HepG2 (cell line): ENCODE results near the gene NOP58. TPM values are rescaled to one million over a fixed set of nuclear protein-coding genes. Genes with fewer than 3 reads are reported as not detected.

Experiments used
- ARID2 ChIP-seq: sonication (generic); formaldehyde crosslinking; IDR thresholded peaks from 2 replicates; pipeline ENCODE4 v1.8.1; 2022; ENCODE audit warnings: mild to moderate bottlenecking, missing genetic modification reagents, borderline replicate concordance
- EED ChIP-seq: sonication (generic); formaldehyde crosslinking; IDR thresholded peaks from 2 replicates; pipeline ENCODE4 v1.5.0; 2020; ENCODE audit warnings: mild to moderate bottlenecking, missing genetic modification reagents
- ERF ChIP-seq: IDR thresholded peaks from 2 replicates; pipeline ENCODE4 v1.6.1; 2018; ENCODE audit warnings: missing biosample characterization, missing genetic modification reagents
- FOXK1 ChIP-seq: sonication (generic); formaldehyde crosslinking; IDR thresholded peaks from 2 replicates; pipeline ENCODE4 v1.4.0; 2020; ENCODE audit warnings: low read depth, missing genetic modification reagents, borderline replicate concordance
- GLI4 ChIP-seq: sonication (generic); formaldehyde crosslinking; IDR thresholded peaks from 2 replicates; pipeline ENCODE4 v1.5.1; 2020; ENCODE audit warnings: missing genetic modification reagents, mild to moderate bottlenecking, moderate library complexity, borderline replicate concordance
- JARID2 ChIP-seq: sonication (generic); formaldehyde crosslinking; IDR thresholded peaks from 2 replicates; pipeline ENCODE4 v1.8.1; 2023; ENCODE audit warnings: missing genetic modification reagents, inconsistent platforms; ENCODE audit not compliant: insufficient replicate concordance
- KDM1A ChIP-seq: IDR thresholded peaks from 2 replicates; pipeline ENCODE4 v1.6.1; 2016; ENCODE audit warnings: missing compliant biosample characterization
- KLF15 ChIP-seq: sonication (generic); formaldehyde crosslinking; IDR thresholded peaks from 2 replicates; pipeline ENCODE4 v1.8.1; 2023; ENCODE audit warnings: borderline replicate concordance, mild to moderate bottlenecking, inconsistent platforms, missing genetic modification reagents, mixed read lengths
- LCORL ChIP-seq, 2 experiments: fragments of 450-650 bp in 1 of 2; sonication (generic) in 1 of 2; formaldehyde crosslinking in 1 of 2; IDR thresholded peaks; 2 replicates each; pipeline versions ENCODE4 v1.5.0 to v1.6.1; 2017 to 2020; ENCODE audit warnings: antibody characterized with exemption in 1 of 2, missing genetic modification reagents in 1 of 2
- MXD4 ChIP-seq: IDR thresholded peaks from 2 replicates; pipeline ENCODE4 v1.6.1; 2016; ENCODE audit warnings: mild to moderate bottlenecking, missing biosample characterization, missing genetic modification reagents
- NBN ChIP-seq: fragments of 450-650 bp; conservative IDR thresholded peaks from 2 replicates; pipeline ENCODE4 v1.6.1; 2017
- NRL ChIP-seq: sonication (generic); formaldehyde crosslinking; IDR thresholded peaks from 2 replicates; pipeline ENCODE4 v1.5.0; 2020; ENCODE audit warnings: missing genetic modification reagents, mild to moderate bottlenecking, moderate library complexity, borderline replicate concordance
- SATB2 ChIP-seq: sonication (generic); formaldehyde crosslinking; IDR thresholded peaks from 2 replicates; pipeline ENCODE4 v1.5.0; 2020; ENCODE audit warnings: missing genetic modification reagents
- SKI ChIP-seq: fragments of 450-650 bp; IDR thresholded peaks from one replicate; pipeline ENCODE4 v1.6.1; 2018; ENCODE audit warnings: mild to moderate bottlenecking; ENCODE audit not compliant: partially characterized antibody
- ZFP90 ChIP-seq: sonication (generic); formaldehyde crosslinking; IDR thresholded peaks from 2 replicates; pipeline ENCODE4 v1.8.0; 2022; ENCODE audit warnings: missing genetic modification reagents, mild to moderate bottlenecking, inconsistent platforms, borderline replicate concordance
- ZMAT3 ChIP-seq: sonication (generic); formaldehyde crosslinking; conservative IDR thresholded peaks from 2 replicates; pipeline ENCODE4 v1.7.0; 2021; ENCODE audit warnings: missing genetic modification reagents
- ZNF30 ChIP-seq: sonication (generic); formaldehyde crosslinking; IDR thresholded peaks from 2 replicates; pipeline ENCODE4 v1.5.0; 2020; ENCODE audit warnings: mild to moderate bottlenecking, missing genetic modification reagents
- ZNF530 ChIP-seq: sonication (generic); formaldehyde crosslinking; IDR thresholded peaks from 2 replicates; pipeline ENCODE4 v1.5.0; 2020; ENCODE audit warnings: low read depth, mild to moderate bottlenecking, missing genetic modification reagents
- ZNF670 ChIP-seq: sonication (generic); formaldehyde crosslinking; IDR thresholded peaks from 2 replicates; pipeline ENCODE4 v1.8.0; 2022; ENCODE audit warnings: mild to moderate bottlenecking, missing genetic modification reagents, borderline replicate concordance
- ZNF883 ChIP-seq: sonication (generic); formaldehyde crosslinking; IDR thresholded peaks from 2 replicates; pipeline ENCODE4 v1.5.1; 2020; ENCODE audit warnings: mild to moderate bottlenecking, missing genetic modification reagents; ENCODE audit errors: not compliant biosample characterization
- ZSCAN25 ChIP-seq: sonication (generic); formaldehyde crosslinking; IDR thresholded peaks from 2 replicates; pipeline ENCODE4 v1.8.0; 2022; ENCODE audit warnings: mild to moderate bottlenecking, missing genetic modification reagents
- polyA plus RNA-seq, 8 experiments: library from polyadenylated mRNA; depleted of rRNA in 3 of 8; stranded (reverse) in 7 of 8; unstranded in 1 of 8; fragments of >200 nt; fragmentation: Illumina TruSeq in 4 of 8; extraction: Trizol in 4 of 8; gene quantifications; 2 replicates each; pipeline versions ENCODE4 v1.2.1 to v1.2.3, GENCODE V29; 2011 to 2016; ENCODE audit warnings: low read depth in 4 of 8, missing spikeins in 1 of 8, mixed read lengths in 1 of 8; ENCODE audit not compliant: insufficient read depth in 1 of 8
- total RNA-seq, 5 experiments: library from RNA; depleted of rRNA; stranded (reverse); fragments of >200 nt; fragmentation: Illumina TruSeq; extraction: Trizol; gene quantifications; 2 replicates each; pipeline ENCODE4 v1.2.3, GENCODE V29; 2016; ENCODE audit warnings: low read depth in 1 of 5
- TF ChIP-seq, protein P1 (sequence below): sonication (generic); formaldehyde crosslinking; IDR thresholded peaks from 2 replicates; pipeline ENCODE4 v1.4.0; 2020; ENCODE audit warnings: missing genetic modification reagents, borderline replicate concordance
- TF ChIP-seq, protein P2 (sequence below): sonication (generic); formaldehyde crosslinking; IDR thresholded peaks from 2 replicates; pipeline ENCODE4 v1.4.0; 2020; ENCODE audit warnings: mild to moderate bottlenecking, missing genetic modification reagents
- TF ChIP-seq, protein P3 (sequence below): sonication (generic); formaldehyde crosslinking; IDR thresholded peaks from 2 replicates; pipeline ENCODE4 v1.4.0; 2020; ENCODE audit warnings: low read depth, mild to moderate bottlenecking, missing genetic modification reagents
- TF ChIP-seq, protein P4 (sequence below): sonication (generic); formaldehyde crosslinking; IDR thresholded peaks from 2 replicates; pipeline ENCODE4 v1.8.1; 2023; ENCODE audit warnings: missing genetic modification reagents, mild to moderate bottlenecking, borderline replicate concordance

NOP58 gene
- total and polyA plus RNA-seq, 2 of the 13 experiments (the other 11 are each of a cell fraction or from before 2014, with no cell fraction given), result 74.9 to 203 TPM

DNA sequence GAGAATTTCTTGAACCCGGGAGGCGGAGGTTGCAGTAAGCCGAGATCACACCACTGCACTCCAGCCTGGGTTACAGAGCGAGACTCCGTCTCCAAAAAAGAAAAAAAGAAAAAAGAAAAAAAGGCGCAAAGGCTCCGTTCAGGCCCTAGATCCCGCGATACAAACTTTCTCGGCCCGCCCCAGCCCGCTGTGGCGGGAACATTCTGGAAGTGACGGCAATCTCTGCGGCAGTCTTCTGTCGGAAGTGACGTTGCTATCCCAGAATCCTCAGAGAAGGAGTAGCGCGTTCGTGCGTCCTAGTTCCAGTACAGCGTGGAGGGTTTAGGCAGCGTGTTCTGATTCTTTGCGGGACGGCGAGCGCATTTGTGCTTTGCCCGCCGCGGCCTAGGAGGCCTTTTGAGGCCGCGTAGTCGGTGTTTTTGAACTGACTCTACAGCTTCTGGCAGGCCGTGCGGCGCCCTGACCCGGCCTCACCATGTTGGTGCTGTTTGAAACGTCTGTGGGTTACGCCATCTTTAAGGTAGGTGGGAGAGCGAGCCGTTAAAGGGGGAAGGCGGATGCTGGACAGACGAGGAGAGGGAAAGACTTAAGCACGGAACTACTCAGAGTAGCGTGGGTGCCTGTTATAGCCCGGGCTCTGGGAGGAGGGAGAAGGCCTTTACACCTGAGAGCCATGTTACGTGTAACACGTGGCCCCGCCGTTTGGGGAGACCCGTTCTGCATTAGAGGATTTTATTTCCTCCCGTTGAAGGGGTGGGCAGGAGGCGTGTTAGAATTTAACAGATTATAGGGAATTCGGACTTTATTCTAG, at the start of gene NOP58 (continued):
- peak; percentile 93; the same call in 1 of the 2 replicates for TF ChIP-seq ZFP90 (CRISPR knock-in tag)
- TF ChIP-seq ZSCAN25 (CRISPR knock-in tag), result 0 out of 2 replicates have a peak, but pooled peaks have one; percentile 72
- TF ChIP-seq ZMAT3 (CRISPR knock-in tag), result peak; percentile 97
- peak; percentile 95 for TF ChIP-seq ZNF670 (CRISPR knock-in tag)
- TF ChIP-seq KDM1A (CRISPR knock-in tag), result 0 out of 2 replicates have a peak, but pooled peaks have one; percentile 33
- peak; percentile 96 for TF ChIP-seq MXD4 (CRISPR knock-in tag)
- TF ChIP-seq EED (CRISPR knock-in tag), result peak; percentile 72; the same call in 1 of the 2 replicates
- peak; percentile 92; the same call in 1 of the 2 replicates for TF ChIP-seq NRL
- TF ChIP-seq, protein P1, sequence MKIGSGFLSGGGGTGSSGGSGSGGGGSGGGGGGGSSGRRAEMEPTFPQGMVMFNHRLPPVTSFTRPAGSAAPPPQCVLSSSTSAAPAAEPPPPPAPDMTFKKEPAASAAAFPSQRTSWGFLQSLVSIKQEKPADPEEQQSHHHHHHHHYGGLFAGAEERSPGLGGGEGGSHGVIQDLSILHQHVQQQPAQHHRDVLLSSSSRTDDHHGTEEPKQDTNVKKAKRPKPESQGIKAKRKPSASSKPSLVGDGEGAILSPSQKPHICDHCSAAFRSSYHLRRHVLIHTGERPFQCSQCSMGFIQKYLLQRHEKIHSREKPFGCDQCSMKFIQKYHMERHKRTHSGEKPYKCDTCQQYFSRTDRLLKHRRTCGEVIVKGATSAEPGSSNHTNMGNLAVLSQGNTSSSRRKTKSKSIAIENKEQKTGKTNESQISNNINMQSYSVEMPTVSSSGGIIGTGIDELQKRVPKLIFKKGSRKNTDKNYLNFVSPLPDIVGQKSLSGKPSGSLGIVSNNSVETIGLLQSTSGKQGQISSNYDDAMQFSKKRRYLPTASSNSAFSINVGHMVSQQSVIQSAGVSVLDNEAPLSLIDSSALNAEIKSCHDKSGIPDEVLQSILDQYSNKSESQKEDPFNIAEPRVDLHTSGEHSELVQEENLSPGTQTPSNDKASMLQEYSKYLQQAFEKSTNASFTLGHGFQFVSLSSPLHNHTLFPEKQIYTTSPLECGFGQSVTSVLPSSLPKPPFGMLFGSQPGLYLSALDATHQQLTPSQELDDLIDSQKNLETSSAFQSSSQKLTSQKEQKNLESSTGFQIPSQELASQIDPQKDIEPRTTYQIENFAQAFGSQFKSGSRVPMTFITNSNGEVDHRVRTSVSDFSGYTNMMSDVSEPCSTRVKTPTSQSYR (CRISPR knock-in tag), result peak; percentile 25; the same call in 1 of the 2 replicates
- no peak; the same call in 1 of the 2 replicates for TF ChIP-seq ZNF30 (CRISPR knock-in tag)
- TF ChIP-seq SKI, result peak; percentile 9
- 0 out of 2 replicates have a peak, but pooled peaks have one; percentile 31 for TF ChIP-seq LCORL (IDR thresholded peaks at IDR 0.05)
- peak; percentile 64; the same call in 1 of the 2 replicates for TF ChIP-seq LCORL (CRISPR knock-in tag; IDR thresholded peaks at IDR 0.05)
- TF ChIP-seq, protein P2, sequence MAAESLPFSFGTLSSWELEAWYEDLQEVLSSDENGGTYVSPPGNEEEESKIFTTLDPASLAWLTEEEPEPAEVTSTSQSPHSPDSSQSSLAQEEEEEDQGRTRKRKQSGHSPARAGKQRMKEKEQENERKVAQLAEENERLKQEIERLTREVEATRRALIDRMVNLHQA (CRISPR knock-in tag), result 0 out of 2 replicates have a peak, but pooled peaks have one; percentile 28
- TF ChIP-seq KLF15 (CRISPR knock-in tag), result peak; percentile 84; the same call in 1 of the 2 replicates
- peak; percentile 87 for TF ChIP-seq ZNF883
- peak; percentile 96; the same call in 1 of the 2 replicates for TF ChIP-seq ARID2 (CRISPR knock-in tag)
- TF ChIP-seq NBN, result no peak
- TF ChIP-seq, protein P3, sequence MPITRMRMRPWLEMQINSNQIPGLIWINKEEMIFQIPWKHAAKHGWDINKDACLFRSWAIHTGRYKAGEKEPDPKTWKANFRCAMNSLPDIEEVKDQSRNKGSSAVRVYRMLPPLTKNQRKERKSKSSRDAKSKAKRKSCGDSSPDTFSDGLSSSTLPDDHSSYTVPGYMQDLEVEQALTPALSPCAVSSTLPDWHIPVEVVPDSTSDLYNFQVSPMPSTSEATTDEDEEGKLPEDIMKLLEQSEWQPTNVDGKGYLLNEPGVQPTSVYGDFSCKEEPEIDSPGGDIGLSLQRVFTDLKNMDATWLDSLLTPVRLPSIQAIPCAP (CRISPR knock-in tag), result no peak
- TF ChIP-seq ZNF530 (CRISPR knock-in tag), result 0 out of 2 replicates have a peak, but pooled peaks have one; percentile 12
- TF ChIP-seq GLI4 (CRISPR knock-in tag), result 0 out of 2 replicates have a peak, but pooled peaks have one; percentile 84
- TF ChIP-seq FOXK1 (CRISPR knock-in tag), result peak; percentile 89; the same call in 1 of the 2 replicates
- TF ChIP-seq ERF, result peak; percentile 91; the same call in 1 of the 2 replicates
- TF ChIP-seq, protein P4, sequence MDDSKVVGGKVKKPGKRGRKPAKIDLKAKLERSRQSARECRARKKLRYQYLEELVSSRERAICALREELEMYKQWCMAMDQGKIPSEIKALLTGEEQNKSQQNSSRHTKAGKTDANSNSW (CRISPR knock-in tag), result peak; percentile 84; the same call in 1 of the 2 replicates
- TF ChIP-seq SATB2 (CRISPR knock-in tag), result peak; percentile 80; the same call in 1 of the 2 replicates
- TF ChIP-seq JARID2 (CRISPR knock-in tag), result no peak
